Thoracic aorta (tissue), 2 donors: ENCODE results near the gene CALN1. TPM values are rescaled to one million over a fixed set of nuclear protein-coding genes. Genes with fewer than 3 reads are reported as not detected.

Experiments used
- ATAC-seq: fragments of 150-250 bp; one replicate; pipeline ENCODE4 v1.8.0; 2017; ENCODE audit warnings: low read depth; ENCODE audit not compliant: insufficient number of reproducible peaks, low FRiP score
- DNase-seq: peaks from one replicate; pipeline ENCODE4 v3.0.0-alpha.2; 2020; ENCODE audit warnings: low spot score
- H3K27ac ChIP-seq, 2 donors: fragments of 200-600 bp; sonication (generic); 1 replicate in 1 of 2; 2 replicates in 1 of 2; pipeline ENCODE4 v1.5.1; 2016; ENCODE audit warnings: mild to moderate bottlenecking in 2 of 2, moderate library complexity in 2 of 2
- H3K27me3 ChIP-seq: fragments of 200-600 bp; sonication (generic); replicated peaks from 2 replicates; pipeline ENCODE4 v1.6.0; 2016; ENCODE audit warnings: mild to moderate bottlenecking; ENCODE audit not compliant: insufficient read depth
- H3K36me3 ChIP-seq: fragments of 200-600 bp; sonication (generic); one replicate; pipeline ENCODE4 v1.5.1; 2016
- H3K4me1 ChIP-seq, 2 donors: fragments of 200-600 bp; sonication (generic); 1 replicate in 1 of 2; 2 replicates in 1 of 2; pipeline versions ENCODE4 v1.5.1 to v1.6.0; 2016; ENCODE audit warnings: low read depth in 2 of 2, mild to moderate bottlenecking in 1 of 2; ENCODE audit not compliant: control insufficient read depth in 1 of 2
- H3K4me3 ChIP-seq: fragments of 200-600 bp; sonication (generic); 2 replicates; pipeline ENCODE4 v1.5.1; 2016; ENCODE audit warnings: mild to moderate bottlenecking
- H3K9me3 ChIP-seq: fragments of 200-600 bp; sonication (generic); 2 replicates; pipeline ENCODE4 v1.5.1; 2016
- total RNA-seq, 2 donors: library from RNA; depleted of rRNA; stranded (reverse); fragments of >200 nt; gene quantifications; one replicate each; pipeline versions ENCODE4 v1.1.0 to v1.2.3, GENCODE V29; 2016
- TF ChIP-seq, protein P1 (sequence below): fragments of 200-600 bp; sonication (generic); IDR thresholded peaks from one replicate; pipeline ENCODE4 v1.5.1; 2019; ENCODE audit warnings: antibody characterized with exemption

The CALN1 gene
- total RNA-seq, 2 donors from 2014 or later, result not detected

DNA sequence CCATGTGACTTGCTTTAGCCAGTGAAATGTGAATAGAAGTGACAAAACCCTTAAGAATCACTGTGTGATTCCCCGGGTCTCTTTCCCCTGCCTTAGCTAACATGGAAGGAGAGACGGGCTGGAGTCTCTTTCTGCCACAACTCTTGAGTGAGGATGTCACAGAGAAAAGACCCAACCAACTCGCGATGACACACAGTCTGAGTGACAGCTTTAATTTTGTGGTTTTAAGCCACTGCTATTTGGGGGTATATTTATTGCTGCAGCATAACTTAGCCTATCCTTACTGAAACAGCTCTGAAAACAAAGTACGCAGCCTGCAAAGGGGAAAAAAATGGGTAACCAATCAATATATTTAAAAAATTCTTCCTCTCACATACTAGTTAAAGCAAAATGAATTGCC lies 319.4 kb downstream of the CALN1 start:
- no peak for ATAC-seq
- no peaks in the 10 kb centered on the region for H3K4me1 ChIP-seq
- H3K27me3 ChIP-seq, result no peaks in the 10 kb centered on the region
- H3K9me3 ChIP-seq, result no peaks in the 10 kb centered on the region
- no peak overlapping the region for H3K4me3 ChIP-seq
- no peak overlapping the region for H3K27ac ChIP-seq
- DNase-seq, result no peak
- TF ChIP-seq, protein P1, sequence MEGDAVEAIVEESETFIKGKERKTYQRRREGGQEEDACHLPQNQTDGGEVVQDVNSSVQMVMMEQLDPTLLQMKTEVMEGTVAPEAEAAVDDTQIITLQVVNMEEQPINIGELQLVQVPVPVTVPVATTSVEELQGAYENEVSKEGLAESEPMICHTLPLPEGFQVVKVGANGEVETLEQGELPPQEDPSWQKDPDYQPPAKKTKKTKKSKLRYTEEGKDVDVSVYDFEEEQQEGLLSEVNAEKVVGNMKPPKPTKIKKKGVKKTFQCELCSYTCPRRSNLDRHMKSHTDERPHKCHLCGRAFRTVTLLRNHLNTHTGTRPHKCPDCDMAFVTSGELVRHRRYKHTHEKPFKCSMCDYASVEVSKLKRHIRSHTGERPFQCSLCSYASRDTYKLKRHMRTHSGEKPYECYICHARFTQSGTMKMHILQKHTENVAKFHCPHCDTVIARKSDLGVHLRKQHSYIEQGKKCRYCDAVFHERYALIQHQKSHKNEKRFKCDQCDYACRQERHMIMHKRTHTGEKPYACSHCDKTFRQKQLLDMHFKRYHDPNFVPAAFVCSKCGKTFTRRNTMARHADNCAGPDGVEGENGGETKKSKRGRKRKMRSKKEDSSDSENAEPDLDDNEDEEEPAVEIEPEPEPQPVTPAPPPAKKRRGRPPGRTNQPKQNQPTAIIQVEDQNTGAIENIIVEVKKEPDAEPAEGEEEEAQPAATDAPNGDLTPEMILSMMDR, result no peak
- no peaks in the 10 kb centered on the region for H3K36me3 ChIP-seq

DNA sequence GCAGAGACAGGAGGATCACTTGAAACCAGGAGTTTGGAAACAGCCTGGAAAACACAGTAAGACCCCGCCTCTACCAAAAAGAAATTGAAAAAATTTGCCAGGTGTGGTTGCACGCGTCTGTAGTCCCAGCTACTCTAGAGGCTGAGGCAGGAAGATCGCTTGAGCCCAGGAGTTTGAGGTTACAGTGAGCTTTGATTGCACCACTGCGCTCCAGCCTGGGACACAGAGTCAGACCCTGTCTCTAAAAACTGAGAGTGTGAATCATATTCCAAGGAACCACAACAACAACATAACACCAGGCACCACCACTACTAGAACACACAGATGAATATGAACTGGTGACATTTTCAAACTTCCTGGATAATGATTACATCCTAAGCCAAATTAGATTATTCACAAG lies 324.2 kb downstream of the CALN1 start:
- DNase-seq (no peak), ATAC-seq (no peak)
- H3K9me3 ChIP-seq, result no peaks in the 10 kb centered on the region
- H3K36me3 ChIP-seq, result no peaks in the 10 kb centered on the region
- no peaks in the 10 kb centered on the region for H3K27me3 ChIP-seq
- TF ChIP-seq, protein P1, result no peak
- no peak overlapping the region for H3K27ac ChIP-seq
- H3K4me1 ChIP-seq, result no peaks in the 10 kb centered on the region
- no peak overlapping the region for H3K4me3 ChIP-seq

DNA sequence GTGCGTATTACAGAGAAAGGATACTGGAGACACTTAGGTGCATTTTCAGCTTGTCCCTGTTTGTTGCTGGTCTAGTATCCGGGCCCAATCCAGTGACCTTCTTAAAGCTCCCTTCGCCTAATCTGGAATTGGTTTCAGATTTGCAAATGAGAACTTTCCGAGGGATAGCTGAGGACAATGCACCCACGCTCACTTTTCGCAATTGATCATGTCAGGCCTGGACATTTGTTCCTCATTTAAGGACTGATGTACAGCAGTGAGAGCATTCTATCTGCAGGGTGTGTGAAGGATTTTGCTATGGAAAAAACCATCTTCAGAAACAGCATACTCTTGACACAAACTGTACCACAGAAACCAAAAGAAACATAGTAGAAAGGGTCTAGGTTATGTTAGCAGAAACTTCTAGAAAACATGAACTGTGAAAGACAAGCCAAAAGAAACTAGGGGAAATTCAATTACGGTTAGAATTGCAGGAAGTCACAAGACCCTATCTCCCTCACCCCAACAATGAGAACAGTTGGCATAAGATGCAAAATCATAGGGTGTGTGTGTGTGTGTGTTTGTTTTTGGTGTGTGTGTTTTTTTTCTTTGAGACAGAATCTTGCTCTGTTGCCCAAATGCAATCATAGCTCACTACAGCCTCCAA lies 331.1 kb downstream of the CALN1 start:
- Histone ChIP-seq H3K4me1 (no peaks in the 10 kb centered on the region), H3K36me3 (no peaks in the 10 kb centered on the region), H3K27me3 (no peaks in the 10 kb centered on the region), H3K27ac (no peak overlapping the region), H3K9me3 (no peaks in the 10 kb centered on the region), H3K4me3 (no peak overlapping the region)
- ATAC-seq, result no peak
- no peak for DNase-seq
- TF ChIP-seq, protein P1, result no peak

DNA sequence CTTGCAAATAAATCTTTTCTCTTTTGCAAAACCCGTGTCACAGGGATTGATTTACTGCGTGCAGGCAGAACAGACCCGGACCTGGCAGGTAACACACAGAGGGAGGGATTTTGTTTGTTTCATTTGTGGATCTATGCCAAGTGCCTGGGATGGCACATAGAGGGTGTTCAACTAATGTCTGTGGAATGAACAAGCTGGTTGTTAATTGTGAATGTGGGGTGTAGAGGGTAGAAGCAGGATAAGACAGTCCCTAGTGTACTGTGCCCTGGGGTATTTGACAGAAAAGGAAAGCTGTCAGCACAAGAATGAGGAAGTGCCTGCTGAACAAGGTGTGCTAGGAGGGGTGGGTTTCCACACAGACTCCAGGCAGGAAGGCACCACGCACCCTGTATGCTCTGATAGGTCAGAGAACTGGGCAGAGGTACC lies 331.8 kb downstream of the CALN1 start:
- H3K4me1 ChIP-seq, result no peaks in the 10 kb centered on the region
- TF ChIP-seq, protein P1, result no peak
- H3K27ac ChIP-seq, result no peak overlapping the region
- no peaks in the 10 kb centered on the region for H3K36me3 ChIP-seq
- DNase-seq (no peak), ATAC-seq (no peak)
- no peaks in the 10 kb centered on the region for H3K9me3 ChIP-seq
- no peaks in the 10 kb centered on the region for H3K27me3 ChIP-seq
- no peak overlapping the region for H3K4me3 ChIP-seq

DNA sequence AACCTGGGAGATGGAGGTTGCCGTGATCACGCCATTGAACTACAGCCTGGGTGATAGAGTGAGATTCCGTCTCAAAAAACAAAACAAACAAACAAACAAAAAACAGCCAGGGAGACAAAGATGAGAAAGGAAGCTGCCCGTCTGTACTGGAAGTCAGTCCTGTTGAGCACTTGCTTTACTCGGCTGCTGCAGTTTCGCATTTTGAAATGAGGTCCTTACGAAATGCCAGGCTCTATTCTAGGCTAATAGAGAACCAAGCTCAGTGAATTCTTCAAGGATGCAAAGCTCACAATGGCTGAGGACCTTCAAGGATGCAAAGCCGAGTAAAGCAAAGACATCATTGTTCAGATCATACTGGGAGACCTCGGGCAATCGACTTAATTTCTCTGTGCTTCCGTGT lies 333.3 kb downstream of the CALN1 start:
- TF ChIP-seq, protein P1, result no peak
- no peaks in the 10 kb centered on the region for H3K9me3 ChIP-seq
- ATAC-seq (no peak), DNase-seq (no peak)
- H3K27me3 ChIP-seq, result no peaks in the 10 kb centered on the region
- no peaks in the 10 kb centered on the region for H3K4me1 ChIP-seq
- no peaks in the 10 kb centered on the region for H3K36me3 ChIP-seq
- no peak overlapping the region for H3K27ac ChIP-seq
- H3K4me3 ChIP-seq, result no peak overlapping the region
